Smooth muscle cell (in vitro differentiated cells): ENCODE results near the gene ASMT. TPM values are rescaled to one million over a fixed set of nuclear protein-coding genes. Genes with fewer than 3 reads are reported as not detected.

Source experiments
- DNase-seq: peaks from one replicate; lab custom pipeline; 2025; ENCODE audit not compliant: unreplicated experiment; lab: John Stamatoyannopoulos, UW
- H2AFZ ChIP-seq: fragments of 200-600 bp; sonication (generic); 2 replicates; pipeline ENCODE4 v1.6.0; 2016; ENCODE audit warnings: antibody characterized with exemption, low read depth, mild to moderate bottlenecking
- H3F3A ChIP-seq: fragments of 200-600 bp; sonication (generic); 2 replicates; pipeline ENCODE4 v1.6.0; 2017; ENCODE audit warnings: antibody characterized with exemption, low read depth
- H3K27ac ChIP-seq: fragments of 200-600 bp; sonication (generic); 2 replicates; pipeline ENCODE4 v1.5.1; 2016; ENCODE audit warnings: low read depth, mild to moderate bottlenecking
- H3K27me3 ChIP-seq: fragments of 200-600 bp; sonication (generic); 2 replicates; pipeline ENCODE4 v1.6.1; 2016; ENCODE audit warnings: low read depth, mild to moderate bottlenecking
- H3K36me3 ChIP-seq: fragments of 200-600 bp; sonication (generic); 2 replicates; pipeline ENCODE4 v1.5.1; 2016; ENCODE audit warnings: low read depth
- H3K4me1 ChIP-seq: fragments of 200-600 bp; sonication (generic); 2 replicates; pipeline ENCODE4 v1.5.1; 2016; ENCODE audit warnings: low read depth
- H3K4me2 ChIP-seq: fragments of 200-600 bp; sonication (generic); 2 replicates; pipeline ENCODE4 v1.6.0; 2016; ENCODE audit warnings: mild to moderate bottlenecking
- H3K4me3 ChIP-seq: fragments of 200-600 bp; sonication (generic); 2 replicates; pipeline ENCODE4 v1.5.1; 2016; ENCODE audit warnings: mild to moderate bottlenecking
- H3K79me2 ChIP-seq: fragments of 200-600 bp; sonication (generic); 2 replicates; pipeline ENCODE4 v1.6.0; 2016; ENCODE audit warnings: low read depth, mild to moderate bottlenecking
- H3K9ac ChIP-seq: fragments of 200-600 bp; sonication (generic); 2 replicates; pipeline ENCODE4 v1.6.0; 2016; ENCODE audit warnings: low read depth
- H3K9me3 ChIP-seq: fragments of 200-600 bp; sonication (generic); replicated peaks from 2 replicates; pipeline ENCODE4 v1.5.1; 2016; ENCODE audit warnings: low read depth
- H4K20me1 ChIP-seq: fragments of 200-600 bp; sonication (generic); 2 replicates; pipeline ENCODE4 v1.6.0; 2016; ENCODE audit warnings: low read depth
- whole genome bisulfite sequencing: methylation state at CpG from one replicate; pipeline ENCODE4 v1.1.7; 2016; ENCODE audit warnings: low lambda C conversion rate; 5-methylcytosine and 5-hydroxymethylcytosine counted together
- polyA plus RNA-seq: library from polyadenylated mRNA; unstranded; fragments of >200 nt; fragmentation: Nextera tagmentation; extraction: Ambion mirVana; gene quantifications from 2 replicates; pipeline ENCODE4 v1.2.1, GENCODE V29; 2016
- total RNA-seq: library from RNA; depleted of rRNA; stranded (reverse); fragments of >200 nt; gene quantifications from 2 replicates; pipeline ENCODE4 v1.2.3, GENCODE V29; 2014
- TF ChIP-seq, protein P1 (sequence below): fragments of 200-600 bp; sonication (generic); IDR thresholded peaks from 2 replicates; pipeline ENCODE4 v1.5.1; 2017; ENCODE audit warnings: borderline replicate concordance, mild to moderate bottlenecking, antibody characterized with exemption; ENCODE audit not compliant: insufficient read depth, poor library complexity, severe bottlenecking

The ASMT gene
- total and polyA plus RNA-seq, 2 experiments from 2014 or later, result 0.41 TPM; not detected in 1

GRCh38 chrX:1584237-1585011 lies 30.4 kb upstream of the ASMT start:
- H4K20me1 ChIP-seq, result no peaks in the 10 kb centered on the region
- no peaks in the 10 kb centered on the region for H3K79me2 ChIP-seq
- no peak overlapping the region for H2AFZ ChIP-seq
- peaks cover 5% of the 10 kb centered on the region for H3F3A ChIP-seq
- no peaks in the 10 kb centered on the region for H3K4me1 ChIP-seq
- H3K9ac ChIP-seq, result no peak overlapping the region
- no peaks in the 10 kb centered on the region for H3K27me3 ChIP-seq
- TF ChIP-seq, protein P1, sequence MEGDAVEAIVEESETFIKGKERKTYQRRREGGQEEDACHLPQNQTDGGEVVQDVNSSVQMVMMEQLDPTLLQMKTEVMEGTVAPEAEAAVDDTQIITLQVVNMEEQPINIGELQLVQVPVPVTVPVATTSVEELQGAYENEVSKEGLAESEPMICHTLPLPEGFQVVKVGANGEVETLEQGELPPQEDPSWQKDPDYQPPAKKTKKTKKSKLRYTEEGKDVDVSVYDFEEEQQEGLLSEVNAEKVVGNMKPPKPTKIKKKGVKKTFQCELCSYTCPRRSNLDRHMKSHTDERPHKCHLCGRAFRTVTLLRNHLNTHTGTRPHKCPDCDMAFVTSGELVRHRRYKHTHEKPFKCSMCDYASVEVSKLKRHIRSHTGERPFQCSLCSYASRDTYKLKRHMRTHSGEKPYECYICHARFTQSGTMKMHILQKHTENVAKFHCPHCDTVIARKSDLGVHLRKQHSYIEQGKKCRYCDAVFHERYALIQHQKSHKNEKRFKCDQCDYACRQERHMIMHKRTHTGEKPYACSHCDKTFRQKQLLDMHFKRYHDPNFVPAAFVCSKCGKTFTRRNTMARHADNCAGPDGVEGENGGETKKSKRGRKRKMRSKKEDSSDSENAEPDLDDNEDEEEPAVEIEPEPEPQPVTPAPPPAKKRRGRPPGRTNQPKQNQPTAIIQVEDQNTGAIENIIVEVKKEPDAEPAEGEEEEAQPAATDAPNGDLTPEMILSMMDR, result no peak
- H3K36me3 ChIP-seq, result no peaks in the 10 kb centered on the region
- H3K4me3 ChIP-seq, result no peak overlapping the region
- WGBS, result 90% methylated on average over 8 of the region's 8 CpGs
- no peak overlapping the region for H3K4me2 ChIP-seq
- H3K9me3 ChIP-seq, result no peaks in the 10 kb centered on the region
- no peak for DNase-seq
- H3K27ac ChIP-seq, result no peak overlapping the region

DNA sequence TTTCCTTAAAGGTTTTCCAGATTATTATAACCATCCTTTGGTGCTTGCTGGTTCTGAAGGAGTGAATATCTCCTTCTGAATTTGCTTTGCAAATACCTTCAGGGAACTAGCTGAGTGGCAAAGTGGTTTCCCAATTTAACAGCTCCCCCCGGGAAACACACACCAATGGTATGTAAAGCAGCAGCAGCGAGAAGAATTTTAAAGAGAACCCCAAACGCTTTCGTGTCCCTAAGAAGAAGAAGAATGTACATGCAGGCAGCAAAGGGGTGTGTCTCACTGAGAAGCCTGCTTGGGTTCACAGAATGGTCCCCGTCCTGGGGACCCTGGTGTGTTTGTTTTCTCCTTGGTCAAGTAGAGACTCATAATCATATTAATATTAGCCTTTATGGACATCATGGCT lies 27.7 kb upstream of the ASMT start:
- Histone ChIP-seq H3K36me3 (no peaks in the 10 kb centered on the region), H3K9me3 (no peaks in the 10 kb centered on the region), H3K4me2 (no peak overlapping the region), H3K27ac (no peak overlapping the region), H3K9ac (no peak overlapping the region), H3K27me3 (no peaks in the 10 kb centered on the region), H3K4me3 (no peak overlapping the region), H2AFZ (peak overlapping the region; percentile 1), H3K4me1 (no peaks in the 10 kb centered on the region), H4K20me1 (peaks cover 4% of the 10 kb centered on the region), H3F3A (peaks cover 5% of the 10 kb centered on the region), H3K79me2 (peaks cover 8% of the 10 kb centered on the region)
- TF ChIP-seq, protein P1, result no peak
- no peak for DNase-seq
- 57% methylated on average over 5 of the region's 5 CpGs for WGBS

- Histone ChIP-seq H3K9ac (no peak overlapping the region), H4K20me1 (peaks cover 28% of the 10 kb centered on the region), H3K79me2 (peaks cover 32% of the 10 kb centered on the region), H3K4me3 (no peak overlapping the region), H3K27me3 (no peaks in the 10 kb centered on the region), H3K27ac (no peak overlapping the region), H3K9me3 (no peaks in the 10 kb centered on the region), H3K36me3 (no peaks in the 10 kb centered on the region), H3K4me2 (no peak overlapping the region), H2AFZ (no peak overlapping the region), H3F3A (peaks cover 11% of the 10 kb centered on the region), H3K4me1 (no peaks in the 10 kb centered on the region)
- DNase-seq, result no peak
- 88% methylated on average over 12 of the region's 12 CpGs for WGBS
- TF ChIP-seq, protein P1, result no peak
Measured at GRCh38 chrX:1589356-1590130, 25.3 kb upstream of the ASMT start.
